Activated effector memory CD4-positive, alpha-beta T cell treated with Interleukin-2 at 50 U/mL for 16 hours (primary cell): ENCODE results near the gene PSMG2.
"Not testable (repeated sequence)": the region's sequence is repeated elsewhere in the genome, so short reads cannot be mapped to it uniquely, and the experiment has no call there.

ENCODE experiments used
- DNase-seq: peaks from one replicate; pipeline ENCODE4 v3.0.0-alpha.2; 2020

PSMG2 gene

DNA sequence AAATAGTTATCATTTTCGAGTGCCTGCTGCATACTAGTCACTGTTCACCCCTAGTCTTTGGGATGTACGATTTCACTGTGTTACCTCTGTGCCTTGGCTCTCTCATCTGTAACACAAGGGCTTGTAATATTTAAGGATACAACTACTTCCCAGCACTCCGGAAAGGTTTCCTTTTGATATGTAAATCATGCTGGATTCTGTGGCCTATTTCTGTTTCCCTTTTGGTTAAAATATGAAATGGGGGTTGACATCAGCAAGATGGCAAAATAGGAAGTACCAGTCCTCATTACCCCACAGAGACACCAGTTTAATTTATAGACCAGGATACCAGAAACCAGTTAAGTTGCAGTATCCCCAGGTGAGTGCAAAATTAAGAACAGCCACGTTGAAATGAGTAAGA is 23.5 kb downstream of the PSMG2 start:
- no peak for DNase-seq

DNA sequence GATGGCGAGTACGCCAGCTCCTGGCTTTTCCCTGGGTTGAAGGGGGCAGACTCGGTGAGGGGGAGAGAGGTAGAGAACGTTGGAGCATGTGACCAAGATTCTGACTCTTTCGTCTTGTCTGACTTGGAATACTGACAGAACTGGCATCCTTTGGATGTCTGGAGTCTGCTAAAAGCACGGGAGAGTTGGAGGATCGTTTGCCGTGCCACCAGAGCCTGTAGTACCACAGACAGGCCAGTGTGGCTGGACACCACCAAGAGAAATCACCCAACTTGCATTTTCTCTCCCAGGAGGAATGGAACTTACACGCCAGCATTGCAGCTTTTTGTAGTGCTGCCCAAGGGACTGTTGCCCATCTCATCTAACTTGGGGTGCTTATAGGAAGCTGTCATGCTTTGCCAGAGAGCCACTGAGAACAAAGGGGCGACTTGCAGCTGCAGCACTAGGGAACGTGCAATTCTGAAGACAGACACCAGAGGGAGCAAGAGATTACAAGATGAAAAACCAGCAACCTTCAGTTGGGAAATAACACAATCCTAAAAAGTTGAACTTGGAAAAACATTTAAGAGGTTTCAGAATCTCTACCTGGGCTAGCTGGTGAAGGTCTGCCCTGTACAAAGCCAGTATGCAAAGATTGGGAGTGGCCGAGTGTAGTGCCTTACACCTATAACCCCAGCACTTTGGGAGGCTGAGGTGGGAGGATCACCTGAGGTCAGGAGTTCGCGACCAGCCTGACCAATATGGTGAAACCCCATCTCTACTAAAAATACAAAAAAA is 24.1 kb downstream of the PSMG2 start:
- no peak for DNase-seq

DNA sequence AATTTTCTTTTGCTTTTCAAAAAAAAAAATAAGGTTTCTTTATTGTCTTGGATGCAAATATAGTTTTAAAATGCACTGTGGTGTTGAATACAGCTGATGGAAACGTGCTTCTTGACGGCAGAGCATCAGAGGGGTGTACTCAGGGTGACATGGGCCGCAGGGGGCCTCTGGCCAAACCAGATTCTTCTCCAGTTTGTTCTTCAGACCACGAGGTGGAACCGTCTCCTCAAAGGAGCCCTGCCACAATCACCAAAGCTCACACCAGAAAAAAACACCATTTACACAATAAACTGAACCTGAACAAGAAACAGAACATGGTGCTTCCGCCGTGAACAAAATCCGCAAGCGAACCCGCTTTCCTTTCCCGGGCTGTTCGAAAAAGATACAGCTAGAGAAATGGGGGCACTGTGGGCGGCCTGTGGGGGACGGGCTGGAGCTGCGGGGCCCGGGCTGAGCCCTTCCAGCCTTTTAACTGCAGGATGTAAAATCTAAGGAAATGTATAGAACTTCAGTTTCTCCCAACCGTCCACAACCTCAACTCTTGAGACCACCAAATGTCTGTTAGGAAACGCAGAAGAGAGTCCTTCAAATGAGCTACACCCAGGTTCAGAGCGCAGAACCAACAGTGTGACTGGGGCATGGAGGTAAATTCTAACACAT is 34.5 kb downstream of the PSMG2 start:
- no peak for DNase-seq

DNA sequence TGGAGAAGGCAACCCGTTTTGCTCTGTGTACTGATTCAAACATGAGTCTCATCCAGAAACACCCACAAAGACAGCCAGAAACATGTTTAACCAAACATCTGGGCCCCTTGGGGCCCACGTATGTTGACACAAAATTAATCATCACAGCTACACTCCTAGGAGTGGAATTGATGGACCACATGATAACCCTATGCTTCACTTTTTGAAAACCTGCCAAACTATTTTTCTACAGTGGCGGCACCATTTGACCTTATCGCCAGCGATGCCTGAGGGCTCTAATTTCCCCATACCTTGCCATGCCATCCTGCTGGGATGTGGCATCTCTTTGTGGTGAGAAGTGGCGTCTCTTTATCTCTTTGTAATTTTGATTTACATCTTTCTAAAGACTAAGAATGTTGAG is 38.5 kb downstream of the PSMG2 start:
- DNase-seq, result no peak

DNA sequence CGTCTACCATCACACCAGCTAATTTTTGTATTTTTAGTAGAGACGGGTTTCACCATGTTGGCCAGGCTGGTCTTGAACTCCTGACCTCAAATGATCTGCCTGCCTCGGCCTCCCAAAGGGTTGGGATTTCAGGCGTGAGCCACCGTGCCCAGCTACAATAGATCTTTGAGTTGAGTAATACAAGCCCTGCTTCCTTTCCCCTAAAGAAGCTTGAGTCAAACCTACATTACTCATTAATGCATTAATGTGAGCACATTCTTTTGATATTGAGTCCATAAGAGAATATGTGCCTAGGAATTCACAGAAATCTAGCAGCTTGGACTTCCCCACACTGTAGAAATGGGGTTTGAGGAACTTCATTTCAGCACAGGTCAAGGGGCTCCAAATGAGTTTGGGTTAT is 39.6 kb downstream of the PSMG2 start:
- no peak for DNase-seq

DNA sequence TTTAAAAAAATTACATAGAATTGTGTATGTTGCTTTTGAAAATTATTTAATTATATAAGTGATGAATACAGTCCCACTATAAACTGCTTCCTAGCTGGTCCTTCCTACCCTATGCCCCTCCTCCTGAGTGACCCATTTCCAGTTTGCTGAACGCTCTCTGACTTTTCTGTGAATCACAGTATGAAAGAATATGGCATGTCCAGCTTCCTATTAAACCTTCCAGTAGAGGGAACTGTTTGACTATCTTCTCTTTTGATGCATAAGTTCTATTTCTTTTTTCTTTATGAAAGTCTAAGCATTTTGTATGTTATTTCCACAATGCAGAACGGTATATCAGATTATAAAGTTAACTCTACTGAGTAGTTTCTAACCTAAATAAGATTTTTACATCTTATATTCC is 41.3 kb downstream of the PSMG2 start:
- DNase-seq, result no peak

DNA sequence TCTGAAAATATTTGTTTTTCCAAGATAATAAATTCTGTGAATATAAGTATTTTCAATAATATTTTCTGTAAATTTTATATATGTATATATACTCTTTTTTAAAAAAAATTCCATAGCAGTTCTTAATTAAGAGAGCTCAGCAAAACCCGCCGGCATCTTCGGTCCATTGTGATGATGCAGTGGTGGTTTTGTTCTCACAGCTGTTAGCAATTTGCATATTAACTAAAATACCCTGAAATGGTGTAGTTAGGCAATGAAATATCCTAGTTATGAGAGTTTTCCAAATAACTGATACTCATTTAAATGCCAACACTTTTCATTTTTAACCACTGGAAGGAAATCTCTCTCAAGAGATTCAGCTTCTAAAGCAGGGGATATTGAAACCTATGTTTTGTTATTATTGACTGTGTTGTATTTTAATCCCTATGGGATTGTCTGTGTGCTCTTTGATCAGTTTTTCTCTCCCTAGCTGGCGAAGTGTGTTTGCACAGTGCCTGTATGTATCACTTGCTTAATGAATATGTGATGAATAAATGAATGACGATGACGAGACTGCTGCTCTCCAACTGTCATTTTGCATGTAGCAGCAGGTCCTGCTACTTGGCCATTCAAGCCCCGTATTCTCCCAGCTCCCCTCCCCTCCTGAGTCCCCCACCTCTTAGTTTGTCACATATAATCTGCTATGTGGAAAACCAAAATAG is 42.4 kb downstream of the PSMG2 start:
- no peak for DNase-seq

DNA sequence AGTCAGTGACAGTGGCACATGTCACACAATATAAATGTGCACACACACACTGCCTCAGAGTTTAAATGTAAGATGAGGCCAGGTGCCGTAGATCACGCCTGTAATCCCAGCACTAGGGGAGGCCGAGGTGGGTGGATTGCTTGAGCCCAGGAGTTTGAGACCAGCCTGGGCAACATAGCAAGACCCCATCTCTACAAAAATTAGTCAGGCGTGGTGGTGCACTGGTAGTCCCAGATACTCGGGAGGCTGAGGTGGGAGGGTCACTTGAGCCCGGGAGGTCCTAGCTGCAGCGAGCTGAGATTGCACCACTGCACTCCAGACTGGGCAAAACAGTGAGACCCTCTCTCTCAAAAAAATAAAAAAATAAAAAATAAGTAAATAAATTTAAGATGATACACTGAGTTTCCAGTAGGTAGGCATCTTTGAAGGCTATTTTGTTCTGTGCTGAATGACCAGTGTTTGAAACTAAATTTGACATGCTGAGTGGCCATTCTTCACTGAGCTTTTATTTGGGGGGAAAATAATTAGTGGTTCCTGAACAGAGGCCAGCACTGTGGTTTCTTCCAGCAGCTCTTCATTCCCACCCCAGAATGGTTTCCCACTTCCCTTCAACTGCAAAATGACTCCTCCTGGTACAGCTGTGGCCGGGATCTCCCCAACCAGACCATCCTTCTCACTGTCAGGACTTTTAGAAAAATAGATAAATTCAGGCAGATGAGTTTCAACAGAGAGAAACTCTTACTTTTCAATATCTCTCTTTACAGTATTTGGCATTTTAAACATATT is 44.9 kb downstream of the PSMG2 start:
- no peak for DNase-seq

DNA sequence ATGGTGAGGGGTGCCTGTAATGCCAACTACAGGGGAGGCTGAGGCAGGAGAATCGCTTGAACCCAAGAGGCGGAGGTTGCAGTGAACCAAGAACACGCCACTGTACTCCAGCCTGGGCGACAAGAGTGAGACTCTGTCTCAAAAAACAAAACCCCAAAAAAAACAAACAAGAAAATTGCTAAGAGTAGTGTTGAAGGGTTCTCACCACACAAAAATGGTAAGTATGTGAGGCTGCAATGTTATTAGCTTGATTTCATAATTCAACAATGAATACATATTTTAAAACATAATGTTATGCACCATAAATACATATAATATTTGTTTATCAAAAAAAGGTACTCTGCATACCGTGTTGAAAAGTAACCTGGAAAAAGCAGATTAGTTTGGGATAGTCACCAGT is 45.8 kb downstream of the PSMG2 start:
- DNase-seq, result no peak

DNA sequence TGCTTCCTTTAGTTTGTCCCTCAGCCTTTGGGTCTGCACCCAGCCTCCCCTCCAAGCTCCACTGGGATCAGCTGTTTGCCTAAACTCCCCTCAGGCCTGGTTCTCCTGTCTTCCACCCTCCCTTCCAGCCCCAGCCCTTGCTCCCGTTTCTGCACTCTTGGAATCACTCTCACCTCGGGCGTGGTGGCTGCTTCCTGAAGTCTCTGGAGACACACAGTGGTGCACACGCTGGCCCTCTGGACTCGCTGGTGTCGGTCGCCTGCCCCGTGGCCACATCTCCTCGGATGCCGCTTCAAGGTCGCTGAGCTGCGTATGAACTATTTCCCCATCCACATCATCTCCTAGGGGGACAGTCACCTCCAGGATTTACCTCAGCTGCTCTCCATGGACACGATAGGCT is 46.3 kb downstream of the PSMG2 start:
- no peak for DNase-seq

DNA sequence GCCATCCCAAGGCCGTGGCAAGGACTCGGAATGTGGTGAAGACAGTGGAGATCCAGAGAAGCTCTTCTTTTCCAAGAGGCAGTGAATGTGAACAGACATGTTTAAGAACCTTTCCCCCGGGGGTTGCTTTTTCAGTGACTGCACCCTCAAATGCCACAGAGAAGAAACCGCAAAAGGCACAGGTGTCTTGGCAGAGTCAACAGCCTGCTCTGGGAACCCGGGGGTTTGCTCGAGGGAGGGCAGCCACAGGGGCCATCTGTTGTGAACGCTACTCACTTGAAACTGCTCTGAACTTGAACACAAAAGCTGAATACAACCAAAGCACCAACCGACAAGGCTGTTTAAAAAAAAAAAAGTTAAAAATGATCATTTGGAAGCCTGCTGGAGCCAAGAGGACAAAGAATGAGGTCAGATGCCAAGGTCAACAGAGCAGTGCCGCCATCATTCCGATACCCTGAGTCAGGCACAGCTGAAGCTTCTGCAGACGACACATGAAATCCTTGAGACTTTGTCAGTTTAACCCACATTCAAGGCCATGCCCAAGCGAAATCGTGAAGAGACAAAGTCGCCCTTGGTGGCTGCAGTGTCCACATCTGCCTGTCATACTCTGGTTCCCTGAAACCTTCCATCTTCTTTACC is 47.4 kb downstream of the PSMG2 start:
- no peak for DNase-seq

DNA sequence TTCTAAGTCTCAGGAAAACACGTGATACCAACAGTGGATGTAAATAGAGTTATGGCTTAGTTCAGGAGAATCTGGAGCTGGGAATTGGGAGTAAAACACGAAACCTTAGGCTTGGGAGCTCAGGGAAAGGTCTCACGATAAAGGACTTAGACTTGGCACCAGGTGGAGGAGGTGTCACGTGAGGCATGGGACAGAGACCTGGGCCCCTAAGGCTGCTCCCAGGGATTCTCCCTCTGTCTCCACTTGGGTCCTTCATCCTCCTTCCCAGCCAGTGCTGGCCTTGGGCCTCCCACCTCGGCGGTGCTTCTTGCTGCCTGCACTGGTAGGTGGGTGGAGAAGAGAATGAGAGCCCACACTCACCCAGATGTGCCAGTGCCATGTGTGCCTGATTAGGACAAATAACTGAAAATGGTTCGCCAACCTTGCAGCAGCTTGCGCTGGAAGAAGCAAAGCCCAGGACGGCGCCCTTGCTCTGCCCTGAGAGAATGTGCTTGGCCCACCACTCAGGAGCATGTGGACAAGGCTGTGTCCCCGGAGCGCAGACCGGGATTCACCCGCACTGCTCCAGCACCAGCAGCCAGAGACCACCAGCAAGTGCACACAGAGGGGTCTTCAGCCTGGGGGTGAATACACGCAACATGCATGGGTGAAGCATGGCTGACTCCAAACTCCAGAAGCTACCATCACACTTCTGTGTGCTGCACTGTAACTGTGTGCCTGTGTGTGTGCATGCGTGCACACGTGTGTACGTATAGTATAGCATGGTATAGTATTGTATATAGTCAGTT is 48.1 kb downstream of the PSMG2 start:
- DNase-seq, result no peak

DNA sequence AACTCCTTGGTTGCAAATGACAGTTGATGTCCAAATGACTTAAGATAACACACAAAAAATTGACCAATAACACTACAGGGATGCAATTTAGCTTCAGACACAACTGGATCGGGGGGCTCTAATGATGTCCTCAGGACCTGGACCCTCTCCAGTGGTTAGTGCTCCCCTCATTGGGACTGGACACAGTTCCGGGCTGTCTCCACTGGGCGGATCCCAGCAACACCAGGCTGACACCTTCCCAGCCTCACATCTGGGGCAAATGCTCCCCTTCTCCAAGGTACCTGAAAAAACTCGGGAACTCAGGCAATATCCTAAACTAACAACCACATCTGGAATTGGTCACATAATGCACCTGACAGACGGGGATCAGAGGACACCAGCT is 48.7 kb downstream of the PSMG2 start:
- no peak for DNase-seq

DNA sequence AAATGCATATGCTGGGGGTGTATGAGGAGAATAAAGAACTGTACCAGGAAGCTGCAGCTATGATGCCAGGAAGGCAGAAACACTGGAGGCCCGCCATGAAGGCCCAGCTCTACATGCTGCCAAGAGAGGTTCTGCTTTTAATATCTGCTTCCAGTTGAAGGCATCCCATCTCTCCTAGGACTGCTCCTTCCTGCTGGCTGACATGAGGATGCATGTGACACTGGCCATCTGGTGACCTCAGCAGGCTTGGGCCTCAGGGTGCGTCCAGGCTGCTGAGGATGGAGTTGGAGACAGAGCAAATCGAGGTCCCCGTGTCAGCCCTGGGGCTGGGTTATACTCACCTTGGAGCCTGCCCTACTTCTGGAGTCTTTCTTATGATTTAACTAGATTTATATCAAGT is 49.0 kb downstream of the PSMG2 start:
- DNase-seq, result no peak

DNA sequence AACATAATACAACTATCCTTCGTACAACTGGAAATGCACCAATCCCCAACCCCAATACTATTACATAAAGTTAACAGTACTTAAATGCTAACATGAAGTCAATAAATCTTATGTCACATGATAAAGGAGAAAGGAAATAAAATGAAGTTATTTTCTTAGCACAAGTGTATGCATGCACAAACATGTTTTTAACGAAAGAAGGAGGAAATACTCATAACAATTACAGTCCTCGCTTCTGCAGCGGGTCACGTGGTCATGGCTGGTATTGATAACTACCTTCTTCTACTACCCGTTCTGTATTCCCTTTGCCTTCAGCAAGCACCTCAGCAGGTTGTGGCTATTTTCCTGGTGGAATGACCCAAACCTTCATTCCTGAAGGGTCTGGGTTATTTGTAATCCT is 51.7 kb downstream of the PSMG2 start:
- no peak for DNase-seq

DNA sequence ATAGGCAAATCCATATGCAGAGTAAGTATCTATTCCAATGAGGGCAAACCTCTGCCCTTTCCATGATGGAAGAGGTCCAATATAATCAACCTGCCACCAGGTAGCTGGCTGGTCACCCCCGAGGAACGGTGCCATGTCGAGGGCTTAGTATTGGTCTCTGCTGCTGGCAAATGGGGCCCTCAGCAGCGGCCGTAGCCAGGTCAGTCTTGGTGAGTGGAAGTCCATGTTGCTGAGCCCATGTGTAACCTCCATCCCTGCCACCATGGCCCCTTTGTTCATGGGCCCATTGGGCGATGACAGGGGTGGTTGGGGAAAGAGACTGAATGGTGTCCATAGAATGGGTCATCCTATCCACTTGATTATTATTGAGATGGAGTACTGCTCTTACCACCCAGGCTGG is 52.8 kb downstream of the PSMG2 start:
- not testable (repeated sequence) for DNase-seq

DNA sequence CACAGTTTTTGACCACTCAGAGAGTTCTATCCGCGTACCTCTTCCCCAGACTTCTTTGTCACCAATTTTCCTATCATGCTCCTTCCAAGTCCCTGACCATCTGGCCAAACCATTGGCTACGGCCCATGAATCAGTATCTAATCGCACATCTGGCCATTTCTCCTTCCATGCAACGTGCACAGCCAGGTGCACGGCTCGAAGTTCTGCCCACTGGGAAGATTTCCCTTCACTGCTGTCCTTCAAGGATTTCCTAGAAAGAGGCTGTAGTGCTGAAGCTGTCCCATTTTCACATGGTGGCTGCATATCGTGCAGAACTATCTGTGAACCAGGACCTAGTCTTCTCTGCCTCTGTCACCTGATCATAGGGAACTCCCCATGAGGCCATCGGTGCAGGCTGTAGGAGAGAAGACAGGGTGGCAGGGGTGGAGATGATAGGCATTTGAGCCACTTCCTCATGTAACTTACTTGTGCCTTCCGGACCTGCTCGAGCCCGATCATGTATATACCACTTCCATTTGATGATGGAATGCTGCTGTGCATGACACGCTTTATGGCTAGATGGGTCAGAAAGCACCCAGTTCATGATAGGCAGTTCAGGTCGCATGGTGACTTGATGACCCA is 53.9 kb downstream of the PSMG2 start:
- DNase-seq, result not testable (repeated sequence)

DNA sequence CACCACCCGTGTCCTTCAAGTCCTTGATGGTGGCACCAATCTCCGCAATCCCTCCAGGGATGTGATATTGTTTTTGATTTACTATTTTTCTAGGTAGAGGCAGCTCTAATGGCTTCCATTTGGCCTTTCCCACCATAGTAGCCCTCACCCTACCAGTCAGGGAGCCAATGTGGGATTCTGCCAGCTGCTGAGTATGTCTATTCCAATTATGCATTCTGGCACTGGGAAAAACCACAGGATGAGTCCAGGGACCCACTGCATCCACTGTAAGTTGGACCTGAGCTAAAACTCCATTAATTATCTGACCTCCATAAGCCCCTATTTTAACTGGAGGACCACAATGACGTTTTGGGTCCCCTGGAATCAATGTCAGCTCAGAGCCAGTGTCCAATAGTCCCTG is 55.7 kb downstream of the PSMG2 start:
- not testable (repeated sequence) for DNase-seq

DNA sequence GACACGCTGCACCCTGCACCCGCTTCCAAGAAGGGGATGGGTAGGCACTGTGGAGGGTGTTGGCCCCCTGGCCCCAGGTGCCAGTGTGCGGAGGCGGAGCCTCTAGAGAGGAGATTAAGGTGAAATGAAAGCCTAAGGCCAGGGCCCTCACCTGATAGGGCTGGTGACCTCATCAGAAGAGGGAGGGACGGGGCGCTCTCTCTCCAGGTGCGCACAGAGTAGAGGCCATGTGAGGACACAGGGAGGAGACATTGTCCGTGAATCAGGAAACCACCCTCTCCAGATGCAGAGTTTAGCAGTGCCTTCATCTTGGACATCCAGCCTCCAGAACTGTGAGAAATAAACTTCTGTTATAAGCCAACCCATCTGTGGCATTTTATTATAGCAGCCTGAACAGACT is 62.3 kb downstream of the PSMG2 start:
- DNase-seq, result no peak

DNA sequence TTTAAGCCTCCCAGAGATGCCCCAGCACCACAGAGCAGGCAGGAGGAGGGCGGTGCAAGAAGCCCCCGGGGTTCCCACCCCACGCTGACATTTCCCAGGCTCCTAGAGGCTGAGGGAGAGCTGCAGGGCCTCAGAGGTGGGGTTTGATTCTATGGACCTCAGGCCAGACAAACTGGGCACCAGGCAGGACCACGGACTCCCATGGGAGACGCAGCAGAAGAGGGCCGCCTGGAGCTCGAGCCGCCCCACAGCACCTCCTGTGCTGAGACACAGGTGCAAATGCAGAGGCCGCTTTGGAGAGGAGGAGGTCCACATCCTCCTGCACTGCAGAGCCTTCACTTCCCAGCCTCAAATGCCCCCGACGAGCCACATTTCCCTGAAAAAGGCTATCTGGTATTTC is 62.7 kb downstream of the PSMG2 start:
- no peak for DNase-seq

DNA sequence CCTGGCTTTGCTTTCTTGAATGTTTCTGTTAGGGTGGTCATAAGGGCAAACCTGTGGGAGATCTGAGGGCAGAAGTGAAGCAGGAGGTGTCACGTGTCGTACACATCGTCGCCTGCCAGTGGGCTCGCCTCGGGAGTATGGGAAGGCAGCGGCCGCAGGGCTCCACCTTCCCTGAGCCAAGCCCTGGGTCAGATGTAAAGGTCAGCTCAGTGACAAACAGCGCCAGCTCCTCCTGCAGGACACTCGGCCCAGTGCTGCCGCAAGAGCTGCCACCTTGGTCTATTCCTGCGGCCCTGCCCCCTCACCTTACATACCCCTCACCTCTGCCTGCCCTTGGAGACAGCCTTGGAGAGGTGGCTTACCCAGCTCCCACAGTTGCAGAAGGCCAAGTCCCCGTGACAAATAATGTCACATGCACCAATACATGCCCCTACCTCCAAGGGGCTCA is 64.2 kb downstream of the PSMG2 start:
- no peak for DNase-seq
